Left lung (tissue), 10 donors: ENCODE data around the gene SNTG2. TPM values are rescaled to one million over a fixed set of nuclear protein-coding genes. Genes with fewer than 3 reads are reported as not detected.

Experiments used
- ATAC-seq: fragments of 200-7000 bp; cut with Tn5 transposase; one replicate; pipeline ENCODE4 v1.9.1; 2020; ENCODE audit warnings: moderate library complexity
- DNase-seq, 4 donors: peaks; one replicate each; pipeline ENCODE4 v3.0.0-alpha.2; 2013 to 2020
- H3K27ac ChIP-seq, 2 donors: fragments of 200-600 bp; sonication (generic) in 1 of 2; one replicate each; pipeline versions ENCODE4 v1.5.0 to v1.8.0; 2020 to 2021
- H3K27me3 ChIP-seq, 2 donors: fragments of 200-600 bp; sonication (generic) in 1 of 2; one replicate each; pipeline versions ENCODE4 v1.5.0 to v1.8.0; 2020 to 2021
- H3K36me3 ChIP-seq, 2 donors: fragments of 200-600 bp; sonication (generic) in 1 of 2; one replicate each; pipeline versions ENCODE4 v1.5.0 to v1.8.0; 2020 to 2021
- H3K4me1 ChIP-seq, 2 donors: fragments of 200-600 bp; one replicate each; pipeline ENCODE4 v1.8.0; 2021
- H3K4me3 ChIP-seq, 2 donors: fragments of 200-600 bp; sonication (generic) in 1 of 2; one replicate each; pipeline versions ENCODE4 v1.5.0 to v1.8.0; 2020 to 2021; ENCODE audit warnings: mild to moderate bottlenecking in 1 of 2
- H3K9me3 ChIP-seq, 2 donors: fragments of 200-600 bp; sonication (generic) in 1 of 2; one replicate each; pipeline versions ENCODE4 v1.5.0 to v1.8.0; 2020 to 2021
- CTCF ChIP-seq, 2 donors: fragments of 200-600 bp; sonication (generic) in 1 of 2; IDR thresholded peaks; one replicate each; pipeline versions ENCODE4 v1.5.0 to v1.8.0; 2021; ENCODE audit warnings: antibody characterized with exemption in 2 of 2
- intact Hi-C, 2 donors: fragments of 100-400 bp; cut with DNase I; formaldehyde crosslinking; loops; one replicate each; pipeline versions ENCODE4 v1.11.2 to v1.14.2; 2022
- polyA plus RNA-seq, 6 donors: library from polyadenylated mRNA; unstranded; fragments of 120-200 nt; gene quantifications; one replicate each; pipeline ENCODE4 v1.2.1, GENCODE V29; 2013; ENCODE audit not compliant: insufficient read length in 6 of 6
- total RNA-seq, 2 donors: library from RNA; stranded (reverse); fragmentation: NEBNext Ultra II Directional; extraction: Animal tissue kit (Norgen Biotek cat#: 25700); gene quantifications; one replicate each; pipeline ENCODE4 v1.2.1, GENCODE V29; 2021
- donor health status: DM: no; HTN: yes; CAD: no.
- donor health status: DM: no; HTN: no; CAD: no.

The SNTG2 gene
- total and polyA plus RNA-seq, 8 donors: 0.24 to 3.2 (median 0.64) TPM

GRCh38 chr2:1393321-1393720 is 442.7 kb downstream of the SNTG2 start:
- Histone ChIP-seq H3K27ac (no peak overlapping the region), H3K4me1 (no peaks in the 10 kb centered on the region), H3K4me3 (no peak overlapping the region), H3K27me3 (no peaks in the 10 kb centered on the region), H3K9me3 (no peaks in the 10 kb centered on the region), H3K36me3 (no peaks in the 10 kb centered on the region)
- no peak for TF ChIP-seq CTCF (IDR thresholded peaks at IDR 0.05)
- ATAC-seq (no peak), DNase-seq (no peak)
- intact Hi-C loops: no loop called here

- H3K4me1 ChIP-seq: no peaks in the 10 kb centered on the region
- no peak for ATAC-seq
- TF ChIP-seq CTCF (IDR thresholded peaks at IDR 0.05): no peak
These were observed 444.2 kb downstream of the SNTG2 start for GRCh38 chr2:1394709-1395408.

GRCh38 chr2:1397350-1397749 is 446.7 kb downstream of the SNTG2 start:
- Histone ChIP-seq H3K27me3 (no peaks in the 10 kb centered on the region), H3K4me1 (no peaks in the 10 kb centered on the region), H3K36me3 (no peaks in the 10 kb centered on the region), H3K9me3 (peaks cover 0 to 3% of the 10 kb centered on the region in 2 donors), H3K4me3 (no peak overlapping the region), H3K27ac (no peak overlapping the region)
- ATAC-seq: no peak
- no peak for DNase-seq
- TF ChIP-seq CTCF (IDR thresholded peaks at IDR 0.05): no peak
- intact Hi-C loops: no loop called here

More at GRCh38 chr2:1394709-1395408, 444.2 kb downstream of the SNTG2 start:
- H3K27ac ChIP-seq: no peak overlapping the region
- intact Hi-C loops: no loop called here
- DNase-seq: no peak
- no peak overlapping the region for H3K4me3 ChIP-seq
- H3K9me3 ChIP-seq: no peaks in the 10 kb centered on the region
- H3K36me3 ChIP-seq: no peaks in the 10 kb centered on the region
- H3K27me3 ChIP-seq: no peaks in the 10 kb centered on the region

GRCh38 chr2:1398191-1398590 is 447.5 kb downstream of the SNTG2 start:
- ATAC-seq (no peak), DNase-seq (no peak)
- TF ChIP-seq CTCF (IDR thresholded peaks at IDR 0.05): no peak
- H3K27me3 ChIP-seq: no peaks in the 10 kb centered on the region
- H3K9me3 ChIP-seq: peaks cover 0 to 3% of the 10 kb centered on the region in 2 donors
- H3K4me3 ChIP-seq: no peak overlapping the region
- H3K36me3 ChIP-seq: no peaks in the 10 kb centered on the region
- no peak overlapping the region for H3K27ac ChIP-seq
- H3K4me1 ChIP-seq: no peaks in the 10 kb centered on the region
- intact Hi-C loops: no loop called here

- intact Hi-C loops: no loop called here
- DNase-seq (no peak), ATAC-seq (no peak)
- TF ChIP-seq CTCF (IDR thresholded peaks at IDR 0.05): no peak
- peaks cover 0 to 3% of the 10 kb centered on the region in 2 donors for H3K9me3 ChIP-seq
- H3K4me1 ChIP-seq: no peaks in the 10 kb centered on the region
- H3K27ac ChIP-seq: no peak overlapping the region
- H3K36me3 ChIP-seq: no peaks in the 10 kb centered on the region
- no peaks in the 10 kb centered on the region for H3K27me3 ChIP-seq
- no peak overlapping the region for H3K4me3 ChIP-seq
These were observed 450.5 kb downstream of the SNTG2 start for GRCh38 chr2:1400943-1401735.
